ENCODE measurements around the gene ECT2.
"Not testable (repeated sequence)": the region's sequence is repeated elsewhere in the genome, so short reads cannot be mapped to it uniquely, and the experiment has no call there.

Gene ECT2, protein sequence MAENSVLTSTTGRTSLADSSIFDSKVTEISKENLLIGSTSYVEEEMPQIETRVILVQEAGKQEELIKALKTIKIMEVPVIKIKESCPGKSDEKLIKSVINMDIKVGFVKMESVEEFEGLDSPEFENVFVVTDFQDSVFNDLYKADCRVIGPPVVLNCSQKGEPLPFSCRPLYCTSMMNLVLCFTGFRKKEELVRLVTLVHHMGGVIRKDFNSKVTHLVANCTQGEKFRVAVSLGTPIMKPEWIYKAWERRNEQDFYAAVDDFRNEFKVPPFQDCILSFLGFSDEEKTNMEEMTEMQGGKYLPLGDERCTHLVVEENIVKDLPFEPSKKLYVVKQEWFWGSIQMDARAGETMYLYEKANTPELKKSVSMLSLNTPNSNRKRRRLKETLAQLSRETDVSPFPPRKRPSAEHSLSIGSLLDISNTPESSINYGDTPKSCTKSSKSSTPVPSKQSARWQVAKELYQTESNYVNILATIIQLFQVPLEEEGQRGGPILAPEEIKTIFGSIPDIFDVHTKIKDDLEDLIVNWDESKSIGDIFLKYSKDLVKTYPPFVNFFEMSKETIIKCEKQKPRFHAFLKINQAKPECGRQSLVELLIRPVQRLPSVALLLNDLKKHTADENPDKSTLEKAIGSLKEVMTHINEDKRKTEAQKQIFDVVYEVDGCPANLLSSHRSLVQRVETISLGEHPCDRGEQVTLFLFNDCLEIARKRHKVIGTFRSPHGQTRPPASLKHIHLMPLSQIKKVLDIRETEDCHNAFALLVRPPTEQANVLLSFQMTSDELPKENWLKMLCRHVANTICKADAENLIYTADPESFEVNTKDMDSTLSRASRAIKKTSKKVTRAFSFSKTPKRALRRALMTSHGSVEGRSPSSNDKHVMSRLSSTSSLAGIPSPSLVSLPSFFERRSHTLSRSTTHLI

DNA sequence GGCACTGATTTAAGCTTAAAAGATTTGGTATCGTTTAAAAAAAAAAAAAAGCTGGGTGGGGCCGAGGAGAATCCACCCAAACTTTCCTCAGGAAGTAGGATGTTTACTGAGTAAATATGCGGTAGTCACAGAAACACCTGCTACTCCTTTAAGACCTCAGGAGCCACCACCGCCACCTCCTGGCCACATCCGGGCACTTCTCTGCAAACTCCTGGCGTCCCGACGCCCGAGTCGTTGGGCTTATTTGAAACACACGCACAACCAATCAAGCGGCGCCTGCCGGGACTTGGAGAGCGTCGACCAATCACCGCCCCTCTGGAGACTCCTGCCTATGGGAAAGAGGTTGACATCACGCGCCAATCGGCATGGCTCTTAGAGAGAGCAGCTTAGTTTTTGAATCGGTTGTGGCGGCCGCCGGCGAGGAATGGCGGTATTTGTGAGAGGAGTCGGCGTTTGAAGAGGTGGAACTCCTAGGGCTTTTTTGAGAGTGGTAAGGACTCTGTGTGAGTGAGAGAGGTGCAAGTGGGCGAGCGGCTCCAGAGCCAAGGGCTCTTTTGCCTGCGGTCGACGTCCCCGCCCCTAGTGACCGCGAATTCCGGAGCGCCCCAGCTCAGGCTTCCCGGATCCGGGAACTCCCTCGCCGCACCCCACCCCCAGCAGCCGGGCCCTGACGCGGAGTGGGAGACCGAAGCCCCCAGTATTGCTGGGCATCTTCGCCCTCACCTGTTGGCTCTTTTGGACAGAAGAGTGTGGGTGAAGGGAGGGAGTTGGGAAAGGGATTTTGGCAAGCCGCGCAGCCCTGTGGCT, at the start of gene ECT2:
TSS of gene ECT2 (plus strand) at position 359 of the 807 bp plus-strand sequence. CDS start 3,805 bp downstream, outside the sequence.
- Histone ChIP-seq H3K36me3 (replicated peaks) (no peaks in the 10 kb centered on the region), H3K27ac (peak within 1 kb of the TSS; percentile 98), H3K4me3 (ENCODE audit: low read depth, low read length) (peak within 1 kb of the TSS; percentile 98), H3K27me3 (replicated peaks) (no peaks in the 10 kb centered on the region)
- DNase-seq: peak; percentile 100
- TF ChIP-seq, protein P1, sequence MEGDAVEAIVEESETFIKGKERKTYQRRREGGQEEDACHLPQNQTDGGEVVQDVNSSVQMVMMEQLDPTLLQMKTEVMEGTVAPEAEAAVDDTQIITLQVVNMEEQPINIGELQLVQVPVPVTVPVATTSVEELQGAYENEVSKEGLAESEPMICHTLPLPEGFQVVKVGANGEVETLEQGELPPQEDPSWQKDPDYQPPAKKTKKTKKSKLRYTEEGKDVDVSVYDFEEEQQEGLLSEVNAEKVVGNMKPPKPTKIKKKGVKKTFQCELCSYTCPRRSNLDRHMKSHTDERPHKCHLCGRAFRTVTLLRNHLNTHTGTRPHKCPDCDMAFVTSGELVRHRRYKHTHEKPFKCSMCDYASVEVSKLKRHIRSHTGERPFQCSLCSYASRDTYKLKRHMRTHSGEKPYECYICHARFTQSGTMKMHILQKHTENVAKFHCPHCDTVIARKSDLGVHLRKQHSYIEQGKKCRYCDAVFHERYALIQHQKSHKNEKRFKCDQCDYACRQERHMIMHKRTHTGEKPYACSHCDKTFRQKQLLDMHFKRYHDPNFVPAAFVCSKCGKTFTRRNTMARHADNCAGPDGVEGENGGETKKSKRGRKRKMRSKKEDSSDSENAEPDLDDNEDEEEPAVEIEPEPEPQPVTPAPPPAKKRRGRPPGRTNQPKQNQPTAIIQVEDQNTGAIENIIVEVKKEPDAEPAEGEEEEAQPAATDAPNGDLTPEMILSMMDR (IDR thresholded peaks at IDR 0.05; ENCODE audit: low read depth, low read length, missing control alignments): peak; percentile 79
- in situ Hi-C loops (cut with HindIII; ENCODE audit: low pct_ligation_motif_present, low sequenced_read_pairs): no loop called here

DNA sequence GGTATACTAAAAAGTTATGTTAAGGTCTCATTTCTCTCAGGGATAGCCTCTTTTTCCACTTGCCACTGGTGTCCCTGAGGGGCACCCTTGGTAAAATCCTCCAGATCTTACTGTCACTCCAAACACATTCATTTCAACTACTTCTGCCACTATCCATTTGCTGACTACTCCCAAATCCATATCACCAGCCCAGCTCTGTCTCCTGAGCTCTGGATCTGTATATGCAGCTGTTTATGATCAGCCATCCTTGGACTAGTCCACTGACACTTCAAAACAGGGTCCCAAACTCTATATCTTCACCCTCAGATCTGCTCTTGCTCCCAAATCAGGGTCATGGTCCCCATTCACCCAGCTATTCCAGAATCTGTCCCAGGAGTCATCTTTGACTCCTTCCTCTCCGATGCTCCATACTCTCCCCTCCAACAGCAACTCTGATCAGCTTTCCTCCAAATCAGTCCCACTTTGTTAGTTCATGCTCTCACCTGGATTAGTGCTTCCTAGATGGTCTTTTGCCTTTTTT, 49.5 kb upstream of the ECT2 start:
- Histone ChIP-seq H3K4me3 (ENCODE audit: low read depth, low read length) (no peak overlapping the region), H3K27ac (no peak overlapping the region), H3K27me3 (replicated peaks) (no peaks in the 10 kb centered on the region), H3K36me3 (replicated peaks) (no peaks in the 10 kb centered on the region)
- TF ChIP-seq, protein P1 (IDR thresholded peaks at IDR 0.05; ENCODE audit: low read depth, low read length, missing control alignments): no peak
- DNase-seq: no peak
- in situ Hi-C loops (cut with HindIII; ENCODE audit: low pct_ligation_motif_present, low sequenced_read_pairs): no loop called here

DNA sequence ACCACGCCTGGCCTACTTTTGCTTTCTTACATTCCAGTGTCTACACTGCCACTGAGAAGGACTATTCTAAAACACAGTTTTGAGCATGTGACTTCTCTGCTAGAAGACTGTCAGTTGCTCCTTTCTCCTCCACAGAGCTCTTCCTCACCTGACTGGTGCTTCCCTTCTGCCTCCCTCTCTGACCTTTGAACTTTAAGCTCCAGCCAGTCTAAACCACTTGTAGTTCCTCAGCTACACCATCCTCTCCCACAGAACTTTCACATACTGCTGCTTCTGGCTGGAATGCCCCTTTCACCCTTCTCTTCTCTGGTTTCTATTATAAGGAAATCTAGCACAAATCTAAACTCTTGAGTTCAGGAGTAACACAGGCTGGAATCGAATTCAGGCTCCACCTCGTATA, 48.8 kb upstream of the ECT2 start:
- H3K27me3 ChIP-seq (replicated peaks): no peaks in the 10 kb centered on the region
- TF ChIP-seq, protein P1 (IDR thresholded peaks at IDR 0.05; ENCODE audit: low read depth, low read length, missing control alignments): no peak
- no peak for DNase-seq
- H3K4me3 ChIP-seq (ENCODE audit: low read depth, low read length): no peak overlapping the region
- no peak overlapping the region for H3K27ac ChIP-seq
- H3K36me3 ChIP-seq (replicated peaks): no peaks in the 10 kb centered on the region
- in situ Hi-C loops (cut with HindIII; ENCODE audit: low pct_ligation_motif_present, low sequenced_read_pairs): no loop called here

DNA sequence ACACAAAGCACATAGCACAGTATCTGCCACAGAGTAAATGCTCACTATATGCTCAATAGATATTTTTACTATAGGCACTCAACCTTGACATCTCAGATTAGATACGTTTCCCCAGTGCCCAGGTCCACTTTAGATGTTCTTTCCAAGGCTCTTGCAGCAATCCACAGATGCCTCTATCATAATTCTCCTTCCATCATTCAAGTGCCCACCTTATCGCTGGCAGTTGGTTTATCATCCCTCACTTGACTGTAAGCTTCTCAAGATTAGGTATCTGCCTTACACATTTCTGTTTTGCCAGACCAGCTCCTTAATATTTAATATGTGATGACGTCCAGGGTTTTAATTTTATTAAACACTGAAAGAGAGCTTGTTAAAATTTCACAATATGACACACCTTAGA, 48.3 kb upstream of the ECT2 start:
- in situ Hi-C loops (cut with HindIII; ENCODE audit: low pct_ligation_motif_present, low sequenced_read_pairs): no loop called here

DNA sequence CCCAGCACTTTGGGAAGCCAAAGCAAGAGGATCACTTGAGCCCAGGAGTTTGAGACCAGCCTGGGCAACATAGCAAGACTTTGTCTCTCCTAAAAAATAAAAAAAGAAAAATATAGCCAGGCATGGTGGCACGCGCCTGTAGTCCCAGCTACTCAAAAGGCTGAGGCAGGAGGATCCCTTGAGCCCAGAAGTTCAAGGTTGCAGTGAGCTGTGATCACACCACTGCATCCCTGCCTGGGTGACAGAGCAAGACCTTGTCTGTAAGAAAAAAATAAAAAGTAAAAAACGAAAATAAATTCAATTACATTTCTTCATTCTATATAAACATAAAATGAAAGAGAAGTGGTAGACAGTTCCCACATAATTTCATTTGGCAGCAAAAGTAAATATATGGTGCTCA, 47.8 kb upstream of the ECT2 start:
- in situ Hi-C loops (cut with HindIII; ENCODE audit: low pct_ligation_motif_present, low sequenced_read_pairs); H3K4me3 ChIP-seq (ENCODE audit: low read depth, low read length); H3K27me3 ChIP-seq (replicated peaks); H3K36me3 ChIP-seq (replicated peaks); DNase-seq; H3K27ac ChIP-seq: not testable (repeated sequence)

More for the DNA sequence above, 48.3 kb upstream of the ECT2 start:
- no peak overlapping the region for H3K27ac ChIP-seq
- no peak overlapping the region for H3K4me3 ChIP-seq (ENCODE audit: low read depth, low read length)
- no peak for DNase-seq
- no peaks in the 10 kb centered on the region for H3K36me3 ChIP-seq (replicated peaks)
- no peaks in the 10 kb centered on the region for H3K27me3 ChIP-seq (replicated peaks)
- TF ChIP-seq, protein P1 (IDR thresholded peaks at IDR 0.05; ENCODE audit: low read depth, low read length, missing control alignments): no peak
